Liver (tissue), 9 donors: ENCODE measurements around the gene PEX16. TPM values are rescaled to one million over a fixed set of nuclear protein-coding genes. Genes with fewer than 3 reads are reported as not detected.

Experiments
- DNase-seq: peaks from one replicate; pipeline ENCODE4 v3.0.0-alpha.2; 2017; ENCODE audit warnings: low spot score
- H3K27ac ChIP-seq, 2 donors: one replicate each; pipeline ENCODE4 v1.7.0; 2013; ENCODE audit warnings: inconsistent platforms in 2 of 2, low read length in 2 of 2, control low read depth in 1 of 2, low read depth in 1 of 2, mild to moderate bottlenecking in 1 of 2
- H3K27me3 ChIP-seq, 4 donors: one replicate each; pipeline versions ENCODE4 v1.6.1 to v1.7.0; 2013; ENCODE audit warnings: low read length in 3 of 4, inconsistent platforms in 1 of 4, mild to moderate bottlenecking in 1 of 4, moderate library complexity in 1 of 4; ENCODE audit not compliant: control insufficient read depth in 4 of 4, insufficient read depth in 4 of 4
- H3K36me3 ChIP-seq, 4 donors: one replicate each; pipeline versions ENCODE4 v1.6.1 to v1.7.0; 2013; ENCODE audit warnings: low read length in 3 of 4, mild to moderate bottlenecking in 3 of 4, low read depth in 1 of 4, moderate library complexity in 1 of 4; ENCODE audit not compliant: control insufficient read depth in 4 of 4, insufficient read depth in 3 of 4
- H3K4me1 ChIP-seq, 4 donors: one replicate each; pipeline versions ENCODE4 v1.6.1 to v1.7.0; 2013; ENCODE audit warnings: low read length in 3 of 4, mild to moderate bottlenecking in 3 of 4, moderate library complexity in 1 of 4; ENCODE audit not compliant: control insufficient read depth in 4 of 4, insufficient read depth in 4 of 4
- H3K4me3 ChIP-seq, 3 donors: one replicate each; pipeline versions ENCODE4 v1.6.1 to v1.7.0; 2013; ENCODE audit warnings: low read length in 3 of 3, control low read depth in 1 of 3, low read depth in 1 of 3, mild to moderate bottlenecking in 1 of 3
- H3K9ac ChIP-seq, 2 donors: one replicate each; pipeline ENCODE4 v1.7.0; 2013; ENCODE audit warnings: low read length in 2 of 2, mild to moderate bottlenecking in 2 of 2, moderate library complexity in 2 of 2, control low read depth in 1 of 2, low read depth in 1 of 2
- H3K9me3 ChIP-seq, 4 donors: one replicate each; pipeline versions ENCODE4 v1.6.1 to v1.7.0; 2013; ENCODE audit warnings: low read length in 3 of 4; ENCODE audit not compliant: control insufficient read depth in 4 of 4
- FOXA2 ChIP-seq: IDR thresholded peaks from 2 replicates; pipeline ENCODE4 v1.6.1; 2016; ENCODE audit warnings: antibody characterized with exemption
- GABPA ChIP-seq, 2 donors: IDR thresholded peaks in 1 of 2; conservative IDR thresholded peaks in 1 of 2; 2 replicates each; pipeline ENCODE4 v1.6.1; 2016; ENCODE audit warnings: antibody characterized with exemption in 2 of 2, mild to moderate bottlenecking in 1 of 2, moderate library complexity in 1 of 2
- HNF4G ChIP-seq: IDR thresholded peaks from 2 replicates; pipeline ENCODE4 v1.6.1; 2016; ENCODE audit warnings: antibody characterized with exemption
- JUND ChIP-seq, 2 donors: IDR thresholded peaks; 2 replicates each; pipeline ENCODE4 v1.6.1; 2016; ENCODE audit warnings: antibody characterized with exemption in 2 of 2
- NR2F2 ChIP-seq: IDR thresholded peaks from 2 replicates; pipeline ENCODE4 v1.6.1; 2016; ENCODE audit warnings: antibody characterized with exemption
- RAD21 ChIP-seq, 2 donors: IDR thresholded peaks; 2 replicates each; pipeline ENCODE4 v1.6.1; 2016; ENCODE audit warnings: antibody characterized with exemption in 2 of 2, mild to moderate bottlenecking in 2 of 2
- RXRA ChIP-seq, 2 donors: IDR thresholded peaks; 2 replicates each; pipeline ENCODE4 v1.6.1; 2017 to 2018; ENCODE audit warnings: antibody characterized with exemption in 2 of 2, mild to moderate bottlenecking in 1 of 2
- SP1 ChIP-seq: IDR thresholded peaks from 2 replicates; pipeline ENCODE4 v1.6.1; 2018; ENCODE audit warnings: antibody characterized with exemption, mild to moderate bottlenecking
- TAF1 ChIP-seq: conservative IDR thresholded peaks from 2 replicates; pipeline ENCODE4 v1.6.1; 2016; ENCODE audit warnings: antibody characterized with exemption, mild to moderate bottlenecking
- YY1 ChIP-seq: IDR thresholded peaks from 2 replicates; pipeline ENCODE4 v1.6.1; 2016; ENCODE audit warnings: antibody characterized with exemption, mild to moderate bottlenecking
- WGBS: extraction: QIAGEN DNeasy Blood & Tissue Kit; methylation state at CpG from one replicate; pipeline ENCODE4 v1.1.7; 2013; 5-methylcytosine and 5-hydroxymethylcytosine counted together
- polyA plus RNA-seq, 2 donors: library from polyadenylated mRNA; stranded (reverse) in 1 of 2; unstranded in 1 of 2; fragments of 200-250 nt in 1 of 2; fragments of >200 nt in 1 of 2; fragmentation: Nextera tagmentation in 1 of 2; extraction: Ambion mirVana in 1 of 2; gene quantifications; one replicate each; pipeline versions ENCODE4 v1.2.1 to v1.2.3, GENCODE V29; 2013 to 2015
- total RNA-seq, 2 donors: library from RNA; depleted of rRNA; stranded (reverse); fragments of >200 nt; gene quantifications; one replicate each; pipeline ENCODE4 v1.2.3, GENCODE V29; 2014
- TF ChIP-seq, protein P1 (sequence below): IDR thresholded peaks from 2 replicates; pipeline ENCODE4 v1.6.1; 2016; ENCODE audit warnings: antibody characterized with exemption, mild to moderate bottlenecking
- TF ChIP-seq, protein P2 (sequence below): IDR thresholded peaks from 2 replicates; pipeline ENCODE4 v1.6.1; 2016; ENCODE audit warnings: antibody characterized with exemption
- donor health status: healthy.
- donor health status: healthy.
- donor health status: healthy.
- donor health status: healthy.
- donor health status: healthy.

Gene PEX16
- total and polyA plus RNA-seq, 4 donors, result 18.8 to 41.2 (median 29.8) TPM

DNA sequence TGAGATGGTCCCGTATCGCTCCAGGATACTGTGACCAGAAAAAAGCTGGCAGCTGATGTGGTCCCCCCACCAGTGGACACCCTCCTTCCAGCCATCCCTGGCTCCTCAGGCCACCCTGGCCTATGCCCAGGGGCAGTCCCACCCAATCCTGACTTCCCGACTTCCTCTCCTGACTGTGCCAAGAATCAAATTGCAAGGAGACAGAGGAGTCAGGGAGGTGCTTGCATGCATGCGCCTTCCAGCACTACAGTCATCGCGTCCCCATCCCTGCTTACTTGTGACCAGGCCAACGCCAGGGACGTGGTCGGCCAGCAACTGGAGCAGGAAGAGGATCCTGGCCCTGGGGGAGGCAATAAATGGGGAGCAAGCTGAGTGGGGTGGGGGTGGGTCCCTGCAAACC, 7.1 kb downstream of the PEX16 start:
- Histone ChIP-seq H3K36me3 (peaks cover 16 to 29% (median 18%) of the 10 kb centered on the region in 4 donors), H3K9me3 (no peaks in the 10 kb centered on the region), H3K27ac (no peak overlapping the region), H3K9ac (no peak overlapping the region), H3K27me3 (no peaks in the 10 kb centered on the region), H3K4me1 (peaks cover 10 to 38% (median 29%) of the 10 kb centered on the region in 4 donors), H3K4me3 (no peak overlapping the region)
- TF ChIP-seq, protein P1, sequence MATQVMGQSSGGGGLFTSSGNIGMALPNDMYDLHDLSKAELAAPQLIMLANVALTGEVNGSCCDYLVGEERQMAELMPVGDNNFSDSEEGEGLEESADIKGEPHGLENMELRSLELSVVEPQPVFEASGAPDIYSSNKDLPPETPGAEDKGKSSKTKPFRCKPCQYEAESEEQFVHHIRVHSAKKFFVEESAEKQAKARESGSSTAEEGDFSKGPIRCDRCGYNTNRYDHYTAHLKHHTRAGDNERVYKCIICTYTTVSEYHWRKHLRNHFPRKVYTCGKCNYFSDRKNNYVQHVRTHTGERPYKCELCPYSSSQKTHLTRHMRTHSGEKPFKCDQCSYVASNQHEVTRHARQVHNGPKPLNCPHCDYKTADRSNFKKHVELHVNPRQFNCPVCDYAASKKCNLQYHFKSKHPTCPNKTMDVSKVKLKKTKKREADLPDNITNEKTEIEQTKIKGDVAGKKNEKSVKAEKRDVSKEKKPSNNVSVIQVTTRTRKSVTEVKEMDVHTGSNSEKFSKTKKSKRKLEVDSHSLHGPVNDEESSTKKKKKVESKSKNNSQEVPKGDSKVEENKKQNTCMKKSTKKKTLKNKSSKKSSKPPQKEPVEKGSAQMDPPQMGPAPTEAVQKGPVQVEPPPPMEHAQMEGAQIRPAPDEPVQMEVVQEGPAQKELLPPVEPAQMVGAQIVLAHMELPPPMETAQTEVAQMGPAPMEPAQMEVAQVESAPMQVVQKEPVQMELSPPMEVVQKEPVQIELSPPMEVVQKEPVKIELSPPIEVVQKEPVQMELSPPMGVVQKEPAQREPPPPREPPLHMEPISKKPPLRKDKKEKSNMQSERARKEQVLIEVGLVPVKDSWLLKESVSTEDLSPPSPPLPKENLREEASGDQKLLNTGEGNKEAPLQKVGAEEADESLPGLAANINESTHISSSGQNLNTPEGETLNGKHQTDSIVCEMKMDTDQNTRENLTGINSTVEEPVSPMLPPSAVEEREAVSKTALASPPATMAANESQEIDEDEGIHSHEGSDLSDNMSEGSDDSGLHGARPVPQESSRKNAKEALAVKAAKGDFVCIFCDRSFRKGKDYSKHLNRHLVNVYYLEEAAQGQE, result no peak
- TF ChIP-seq NR2F2 (no peak), RAD21 (IDR thresholded peaks at IDR 0.05) (no peak), FOXA2 (no peak), GABPA (IDR thresholded peaks at IDR 0.05 in 1 of 2, conservative IDR thresholded peaks at IDR 0.05 in 1 of 2) (no peak)
- DNase-seq, result no peak
- 94% methylated on average over 9 of the region's 9 CpGs for WGBS

DNA sequence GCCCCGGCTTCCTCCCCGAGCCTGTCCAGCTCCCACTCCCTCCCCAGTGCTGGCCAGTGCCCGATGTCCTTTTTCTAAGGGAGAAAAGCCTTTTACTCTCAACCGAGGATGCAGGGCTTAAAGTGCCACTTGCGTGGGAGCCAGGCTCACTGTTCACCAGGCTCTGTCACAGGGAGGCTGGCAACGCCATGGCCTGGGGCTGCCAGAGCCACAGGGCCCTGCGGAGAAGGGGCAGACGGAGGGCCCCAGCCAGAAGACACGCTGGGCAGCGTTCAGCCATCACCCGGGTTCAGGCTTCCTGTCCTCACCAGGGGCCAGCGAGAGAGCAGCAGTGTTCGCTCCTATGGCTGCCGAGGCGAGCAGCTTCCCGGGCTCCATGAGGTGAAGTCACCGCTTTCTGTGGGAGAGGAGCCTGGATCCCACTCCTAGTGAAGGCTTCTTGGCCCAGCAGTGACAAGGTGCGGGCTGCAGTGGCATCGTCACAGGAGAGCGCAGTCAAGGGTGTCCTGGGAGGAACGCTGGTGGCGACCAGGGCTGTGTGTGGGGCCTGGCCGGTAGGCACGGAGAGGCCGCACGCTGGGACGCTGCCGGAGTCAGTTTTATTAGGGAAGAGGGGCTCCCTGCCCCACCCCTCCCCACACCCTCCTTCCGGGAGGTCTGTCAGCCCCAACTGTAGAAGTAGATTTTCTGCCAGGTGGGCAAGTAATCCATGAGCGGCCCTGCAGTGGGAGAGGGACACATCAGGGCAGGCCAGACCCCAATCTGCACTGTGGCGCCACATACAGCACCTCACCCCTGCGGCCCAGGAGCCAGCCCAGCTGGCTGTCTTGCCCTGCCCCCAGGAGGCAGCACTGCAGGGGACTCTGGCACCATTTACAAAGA, 7.8 kb downstream of the PEX16 start:
- no peaks in the 10 kb centered on the region for H3K27me3 ChIP-seq
- WGBS, result 90% methylated on average over 32 of the region's 32 CpGs
- TF ChIP-seq YY1 (no peak), HNF4G (no peak), TAF1 (no peak)
- no peak overlapping the region for H3K4me3 ChIP-seq
- no peak for DNase-seq
- H3K9me3 ChIP-seq, result no peaks in the 10 kb centered on the region
- H3K4me1 ChIP-seq, result peaks cover 9 to 30% (median 21%) of the 10 kb centered on the region in 4 donors
- no peak overlapping the region for H3K27ac ChIP-seq
- peaks cover 13 to 23% (median 14%) of the 10 kb centered on the region in 4 donors for H3K36me3 ChIP-seq
- no peak overlapping the region for H3K9ac ChIP-seq

DNA sequence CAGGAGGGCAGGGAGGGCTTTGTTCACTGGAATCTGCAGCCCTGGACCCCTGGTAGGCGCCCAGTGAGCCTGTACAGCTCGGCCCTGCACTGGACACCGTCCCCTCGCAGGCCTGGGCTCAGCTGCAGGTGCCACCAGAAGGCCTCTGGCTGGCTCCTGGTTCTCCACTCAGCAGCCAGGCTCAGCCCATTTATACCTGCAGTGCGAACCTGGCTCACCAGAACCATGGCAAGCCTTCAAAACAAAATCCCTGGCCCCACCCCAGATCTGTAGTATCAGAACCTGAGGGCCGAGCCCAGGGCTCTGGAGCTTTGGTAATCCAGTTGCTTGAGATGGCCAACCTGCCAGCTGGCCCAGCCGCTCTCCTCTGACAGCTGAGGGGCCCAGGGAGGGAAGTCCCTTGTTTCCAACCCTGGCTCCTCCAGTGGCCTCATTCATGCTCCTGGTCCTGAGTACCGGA, 9.7 kb downstream of the PEX16 start:
- Histone ChIP-seq H3K4me3 (no peak overlapping the region), H3K27me3 (no peaks in the 10 kb centered on the region), H3K36me3 (peaks cover 7 to 20% (median 13%) of the 10 kb centered on the region in 4 donors), H3K27ac (no peak overlapping the region), H3K9me3 (no peaks in the 10 kb centered on the region), H3K4me1 (peaks cover under 1 to 11% (median 4%) of the 10 kb centered on the region in 4 donors), H3K9ac (no peak overlapping the region)
- TF ChIP-seq, protein P2, sequence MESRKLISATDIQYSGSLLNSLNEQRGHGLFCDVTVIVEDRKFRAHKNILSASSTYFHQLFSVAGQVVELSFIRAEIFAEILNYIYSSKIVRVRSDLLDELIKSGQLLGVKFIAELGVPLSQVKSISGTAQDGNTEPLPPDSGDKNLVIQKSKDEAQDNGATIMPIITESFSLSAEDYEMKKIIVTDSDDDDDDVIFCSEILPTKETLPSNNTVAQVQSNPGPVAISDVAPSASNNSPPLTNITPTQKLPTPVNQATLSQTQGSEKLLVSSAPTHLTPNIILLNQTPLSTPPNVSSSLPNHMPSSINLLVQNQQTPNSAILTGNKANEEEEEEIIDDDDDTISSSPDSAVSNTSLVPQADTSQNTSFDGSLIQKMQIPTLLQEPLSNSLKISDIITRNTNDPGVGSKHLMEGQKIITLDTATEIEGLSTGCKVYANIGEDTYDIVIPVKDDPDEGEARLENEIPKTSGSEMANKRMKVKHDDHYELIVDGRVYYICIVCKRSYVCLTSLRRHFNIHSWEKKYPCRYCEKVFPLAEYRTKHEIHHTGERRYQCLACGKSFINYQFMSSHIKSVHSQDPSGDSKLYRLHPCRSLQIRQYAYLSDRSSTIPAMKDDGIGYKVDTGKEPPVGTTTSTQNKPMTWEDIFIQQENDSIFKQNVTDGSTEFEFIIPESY, result no peak
- no peak for TF ChIP-seq SP1
- no peak for TF ChIP-seq YY1
- no peak for TF ChIP-seq RXRA (IDR thresholded peaks at IDR 0.05)
- no peak for TF ChIP-seq JUND (IDR thresholded peaks at IDR 0.05)
- DNase-seq, result no peak
- 82% methylated on average over 8 of the region's 8 CpGs for WGBS
